Thoracic aorta (tissue), 2 donors: Measurements from ENCODE around the gene TERF2IP. TPM values are rescaled to one million over a fixed set of nuclear protein-coding genes. Genes with fewer than 3 reads are reported as not detected.

Experiments used
- ATAC-seq: fragments of 150-250 bp; one replicate; pipeline ENCODE4 v1.8.0; 2017; ENCODE audit warnings: low read depth; ENCODE audit not compliant: insufficient number of reproducible peaks, low FRiP score
- DNase-seq: peaks from one replicate; pipeline ENCODE4 v3.0.0-alpha.2; 2020; ENCODE audit warnings: low spot score
- H3K27ac ChIP-seq, 2 donors: fragments of 200-600 bp; sonication (generic); 1 replicate in 1 of 2; 2 replicates in 1 of 2; pipeline ENCODE4 v1.5.1; 2016; ENCODE audit warnings: mild to moderate bottlenecking in 2 of 2, moderate library complexity in 2 of 2
- H3K27me3 ChIP-seq: fragments of 200-600 bp; sonication (generic); replicated peaks from 2 replicates; pipeline ENCODE4 v1.6.0; 2016; ENCODE audit warnings: mild to moderate bottlenecking; ENCODE audit not compliant: insufficient read depth
- H3K36me3 ChIP-seq: fragments of 200-600 bp; sonication (generic); one replicate; pipeline ENCODE4 v1.5.1; 2016
- H3K4me1 ChIP-seq, 2 donors: fragments of 200-600 bp; sonication (generic); 1 replicate in 1 of 2; 2 replicates in 1 of 2; pipeline versions ENCODE4 v1.5.1 to v1.6.0; 2016; ENCODE audit warnings: low read depth in 2 of 2, mild to moderate bottlenecking in 1 of 2; ENCODE audit not compliant: control insufficient read depth in 1 of 2
- H3K4me3 ChIP-seq: fragments of 200-600 bp; sonication (generic); 2 replicates; pipeline ENCODE4 v1.5.1; 2016; ENCODE audit warnings: mild to moderate bottlenecking
- H3K9me3 ChIP-seq: fragments of 200-600 bp; sonication (generic); 2 replicates; pipeline ENCODE4 v1.5.1; 2016
- CTCF ChIP-seq: fragments of 200-600 bp; sonication (generic); IDR thresholded peaks from one replicate; pipeline ENCODE4 v1.5.1; 2019; ENCODE audit warnings: antibody characterized with exemption
- total RNA-seq, 2 donors: library from RNA; depleted of rRNA; stranded (reverse); fragments of >200 nt; gene quantifications; one replicate each; pipeline versions ENCODE4 v1.1.0 to v1.2.3, GENCODE V29; 2016

The TERF2IP gene
- total RNA-seq, 2 donors from 2014 or later = 78.3 to 83.8 TPM

DNA sequence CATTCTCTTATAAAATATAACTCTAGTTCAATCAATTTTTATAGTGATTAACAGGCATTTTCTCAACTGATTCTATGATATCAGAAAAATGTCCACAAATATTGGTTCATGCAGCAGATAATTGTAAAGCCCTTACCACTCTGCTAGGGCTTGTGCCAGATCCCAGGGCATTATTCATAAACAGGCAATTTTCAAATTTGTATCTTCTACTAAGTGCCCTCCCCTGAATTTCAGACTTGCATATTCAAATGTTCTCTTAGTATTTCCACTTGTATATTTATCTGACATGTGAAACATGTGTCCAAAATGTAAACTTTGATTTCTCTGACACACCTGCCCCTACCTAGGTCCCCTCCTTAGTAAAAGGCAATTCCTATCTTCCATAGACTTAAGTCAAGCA lies 19.9 kb downstream of the TERF2IP start:
- Histone ChIP-seq H3K27me3 (no peaks in the 10 kb centered on the region), H3K27ac (no peak overlapping the region), H3K4me1 (no peaks in the 10 kb centered on the region), H3K4me3 (no peak overlapping the region), H3K36me3 (no peaks in the 10 kb centered on the region), H3K9me3 (no peaks in the 10 kb centered on the region)
- ATAC-seq (no peak), DNase-seq (no peak)
- TF ChIP-seq CTCF = no peak

DNA sequence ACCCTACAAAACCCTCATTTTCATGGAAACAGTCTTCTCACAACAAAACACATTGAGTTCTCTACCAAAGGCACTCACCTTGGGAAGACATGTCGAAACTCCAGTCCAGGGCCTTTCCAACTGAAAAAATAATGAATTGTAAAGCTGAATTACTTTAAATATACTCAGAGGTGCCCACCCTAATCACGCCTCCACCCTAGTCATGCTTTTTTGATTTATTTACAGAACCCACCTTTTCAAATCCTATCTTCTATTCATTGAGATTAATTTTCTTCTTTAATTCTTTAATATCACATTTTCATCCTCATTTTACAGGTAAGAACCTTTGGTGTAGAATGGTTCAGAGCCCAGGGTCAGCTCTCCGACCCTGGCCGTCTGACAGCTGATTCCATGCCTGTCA lies 29.3 kb downstream of the TERF2IP start, which contains the start of gene CPHXL2:
CPHXL2 (minus strand) TSS at position 101 of the 400 bp plus-strand sequence; CDS start at position 91, 10 bp downstream.
- no peak for TF ChIP-seq CTCF
- ATAC-seq (no peak), DNase-seq (no peak)
- Histone ChIP-seq H3K4me3 (no peak within 1 kb of the TSS), H3K27ac (no peak within 1 kb of the TSS), H3K27me3 (no peaks in the 10 kb centered on the region), H3K36me3 (no peaks in the 10 kb centered on the region), H3K4me1 (no peaks in the 10 kb centered on the region), H3K9me3 (no peaks in the 10 kb centered on the region)

DNA sequence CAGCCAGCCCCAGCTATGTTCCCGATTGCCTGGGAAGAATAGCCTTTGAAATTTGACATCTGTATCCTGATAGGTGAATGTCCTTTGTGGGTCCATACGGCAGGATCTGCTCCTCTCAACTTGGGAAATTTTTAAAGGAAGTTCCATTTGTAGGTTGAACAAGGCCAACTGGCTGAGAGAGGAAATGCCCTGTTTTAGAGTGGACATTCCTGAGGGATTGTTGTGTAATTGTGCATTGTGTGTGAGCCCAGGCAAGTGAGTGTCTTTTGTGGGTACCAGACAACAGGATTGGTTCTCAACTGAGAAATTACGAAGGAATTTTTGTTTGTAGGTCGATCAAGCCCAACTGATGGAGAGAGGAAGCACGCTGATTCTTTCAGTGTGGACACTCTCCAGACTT lies 31.8 kb downstream of the TERF2IP start:
- ATAC-seq (no peak), DNase-seq (no peak)
- no peak overlapping the region for H3K4me3 ChIP-seq
- H3K27ac ChIP-seq = no peak overlapping the region
- H3K27me3 ChIP-seq = no peaks in the 10 kb centered on the region
- no peaks in the 10 kb centered on the region for H3K36me3 ChIP-seq
- no peaks in the 10 kb centered on the region for H3K9me3 ChIP-seq
- no peaks in the 10 kb centered on the region for H3K4me1 ChIP-seq
- no peak for TF ChIP-seq CTCF

GRCh38 chr16:75682308-75682707 lies 34.7 kb downstream of the TERF2IP start:
- no peak for DNase-seq
- no peaks in the 10 kb centered on the region for H3K4me1 ChIP-seq
- no peaks in the 10 kb centered on the region for H3K27me3 ChIP-seq
- no peak for TF ChIP-seq CTCF
- H3K4me3 ChIP-seq = no peak overlapping the region
- no peak overlapping the region for H3K27ac ChIP-seq
- H3K9me3 ChIP-seq = no peaks in the 10 kb centered on the region
- H3K36me3 ChIP-seq = no peaks in the 10 kb centered on the region
- ATAC-seq = no peak

GRCh38 chr16:75687361-75687760 lies 39.8 kb downstream of the TERF2IP start:
- H3K4me3 ChIP-seq = no peak overlapping the region
- TF ChIP-seq CTCF = no peak
- no peak for ATAC-seq
- H3K36me3 ChIP-seq = no peaks in the 10 kb centered on the region
- H3K9me3 ChIP-seq = no peaks in the 10 kb centered on the region
- H3K27ac ChIP-seq = no peak overlapping the region
- H3K27me3 ChIP-seq = no peaks in the 10 kb centered on the region
- H3K4me1 ChIP-seq = no peaks in the 10 kb centered on the region
- DNase-seq = no peak
